GM12878 (cell line): Measurements from ENCODE around the gene CAPSL. TPM values are rescaled to one million over a fixed set of nuclear protein-coding genes. Genes with fewer than 3 reads are reported as not detected.

Source experiments
- ATAC-seq: fragments of 200-7000 bp; cut with Tn5 transposase; 3 replicates; pipeline ENCODE4 v1.9.1; 2020; ENCODE audit warnings: mild to moderate bottlenecking, moderate library complexity
- BruUV-seq: library from RNA; stranded (reverse); fragments of 400-500 nt; replicated peaks from 2 replicates; lab custom pipeline; 2021; lab: Mats Ljungman, UMichigan
- CTCF ChIA-PET: fragments of 300-600 bp; sonication (Branson Sonifier 250); formaldehyde crosslinking; extraction: SDS; loops from one replicate; lab custom pipeline; 2021; ENCODE audit warnings: inconsistent platforms; lab: Yijun Ruan, JAX
- POLR2A ChIA-PET: fragments of 350-600 bp; formaldehyde crosslinking; extraction: SDS; loops from one replicate; lab custom pipeline; 2021; ENCODE audit warnings: inconsistent platforms; lab: Charles Lee
- RAD21 ChIA-PET: fragments of 300-600 bp; sonication (Branson Sonifier 250); formaldehyde crosslinking; loops from one replicate; lab custom pipeline; 2023; ENCODE audit warnings: antibody characterized with exemption; ENCODE audit not compliant: unreplicated experiment; lab: Charles Lee
- SMC1A ChIA-PET: fragments of 300-600 bp; sonication (Branson Sonifier 250); formaldehyde crosslinking; loops from one replicate; lab custom pipeline; 2023; ENCODE audit not compliant: unreplicated experiment, uncharacterized antibody; lab: Charles Lee
- DNase-seq: peaks from one replicate; pipeline ENCODE4 v3.0.0-alpha.2; 2011; ENCODE audit warnings: low read depth, low spot score
- FAIRE-seq: peaks from 3 replicates; lab custom pipeline; 2011; peaks lifted over from hg19 to GRCh38; lab: Jason Lieb, UNC
- H2AFZ ChIP-seq: 2 replicates; pipeline ENCODE4 v1.6.0; 2011; ENCODE audit warnings: low read depth, low read length, control low read depth; ENCODE audit not compliant: control insufficient read depth
- H3K27ac ChIP-seq: 2 replicates; pipeline ENCODE4 v1.5.1; 2011; ENCODE audit warnings: control low read depth; ENCODE audit not compliant: control insufficient read depth, insufficient read depth
- H3K27me3 ChIP-seq, 2 experiments: replicated peaks in 1 of 2; 2 replicates each; pipeline versions ENCODE4 v1.6.0 to v1.6.1; 2011; ENCODE audit warnings: low read length in 1 of 2; ENCODE audit not compliant: control insufficient read depth in 2 of 2, insufficient read depth in 2 of 2
- H3K36me3 ChIP-seq, 2 experiments: 2 replicates each; pipeline ENCODE4 v1.5.1; 2011; ENCODE audit warnings: low read length in 1 of 2; ENCODE audit not compliant: control insufficient read depth in 2 of 2, insufficient read depth in 2 of 2
- H3K4me1 ChIP-seq: 2 replicates; pipeline ENCODE4 v1.6.1; 2011; ENCODE audit warnings: mild to moderate bottlenecking, low read length, moderate library complexity, mixed read lengths; ENCODE audit not compliant: control insufficient read depth, insufficient read depth
- H3K4me2 ChIP-seq: 2 replicates; pipeline ENCODE4 v1.6.0; 2011; ENCODE audit warnings: control low read depth; ENCODE audit not compliant: control insufficient read depth, insufficient read depth
- H3K4me3 ChIP-seq: fragments of 200-600 bp; sonication (generic); 2 replicates; pipeline ENCODE4 v1.5.1; 2016
- H3K79me2 ChIP-seq: 2 replicates; pipeline ENCODE4 v1.6.0; 2011; ENCODE audit warnings: low read length; ENCODE audit not compliant: control insufficient read depth, insufficient read depth
- H3K9ac ChIP-seq: 2 replicates; pipeline ENCODE4 v1.8.0; 2011; ENCODE audit warnings: low read length, control low read depth, mixed read lengths; ENCODE audit not compliant: control insufficient read depth, insufficient read depth
- H3K9me3 ChIP-seq: replicated peaks from 3 replicates; pipeline ENCODE4 v1.5.1; 2011; ENCODE audit warnings: mild to moderate bottlenecking, low read length; ENCODE audit not compliant: control insufficient read depth, insufficient read depth
- H4K20me1 ChIP-seq: 2 replicates; pipeline ENCODE4 v1.6.0; 2011; ENCODE audit not compliant: control insufficient read depth, insufficient read depth
- ASH2L ChIP-seq: fragments of 300-600, 200-600 bp; sonication (generic); IDR thresholded peaks from 2 replicates; pipeline ENCODE4 v1.6.1; 2017; ENCODE audit warnings: low read depth, mild to moderate bottlenecking, borderline replicate concordance
- BCL11A ChIP-seq: IDR thresholded peaks from 2 replicates; pipeline ENCODE4 v1.6.1; 2011; ENCODE audit warnings: low read depth, low read length
- CBX5 ChIP-seq: sonication (generic); IDR thresholded peaks from 2 replicates; pipeline ENCODE4 v1.6.1; 2016; ENCODE audit warnings: low read depth, moderate library complexity, mild to moderate bottlenecking, inconsistent platforms
- CEBPB ChIP-seq, 2 experiments: fragments of 150-350 bp in 1 of 2; IDR thresholded peaks; 2 replicates each; pipeline ENCODE4 v1.6.1; 2012 to 2014; ENCODE audit warnings: low read depth in 2 of 2, low read length in 2 of 2, borderline replicate concordance in 1 of 2, inconsistent platforms in 1 of 2
- CTCF ChIP-seq, 3 experiments: IDR thresholded peaks in 2 of 3; conservative IDR thresholded peaks in 1 of 3; 2 replicates each; pipeline ENCODE4 v1.5.1; 2011; ENCODE audit warnings: low read depth in 3 of 3, low read length in 3 of 3, mild to moderate bottlenecking in 3 of 3, control low read depth in 2 of 3, moderate library complexity in 2 of 3, inconsistent platforms in 1 of 3, mixed read lengths in 1 of 3; ENCODE audit not compliant: control insufficient read depth in 2 of 3, insufficient read depth in 1 of 3; ENCODE audit errors: extremely low read depth in 1 of 3
- HDAC6 ChIP-seq: fragments of 200-600 bp; sonication (generic); IDR thresholded peaks from one replicate; pipeline ENCODE4 v1.8.0; 2017; ENCODE audit warnings: antibody characterized with exemption; ENCODE audit not compliant: unreplicated experiment
- NFYA ChIP-seq: IDR thresholded peaks from 2 replicates; pipeline ENCODE4 v1.6.1; 2011; ENCODE audit warnings: low read depth, mild to moderate bottlenecking, low read length, improper control_type of control experiment, borderline replicate concordance
- PAX8 ChIP-seq: fragments of 450-650 bp; IDR thresholded peaks from 2 replicates; pipeline ENCODE4 v1.6.1; 2017; ENCODE audit warnings: mild to moderate bottlenecking, moderate library complexity
- PRDM15 ChIP-seq: fragments of 450-650 bp; formaldehyde crosslinking; IDR thresholded peaks from 2 replicates; pipeline ENCODE4 v1.4.0; 2020; ENCODE audit warnings: mild to moderate bottlenecking, moderate library complexity
- SKIL ChIP-seq: fragments of 450-650 bp; IDR thresholded peaks from 2 replicates; pipeline ENCODE4 v1.6.1; 2017; ENCODE audit warnings: mild to moderate bottlenecking, low read depth, inconsistent platforms; ENCODE audit not compliant: poor library complexity, severe bottlenecking
- SP1 ChIP-seq: IDR thresholded peaks from one replicate; pipeline ENCODE4 v1.6.1; 2011; ENCODE audit warnings: low read depth, low read length
- TARDBP ChIP-seq: IDR thresholded peaks from 2 replicates; pipeline ENCODE4 v1.6.1; 2016; ENCODE audit warnings: borderline replicate concordance
- ZBED1 ChIP-seq: IDR thresholded peaks from 2 replicates; pipeline ENCODE4 v1.6.1; 2016; ENCODE audit warnings: borderline replicate concordance
- ZZZ3 ChIP-seq: IDR thresholded peaks from 2 replicates; pipeline ENCODE4 v1.6.1; 2011; ENCODE audit warnings: low read depth; ENCODE audit not compliant: control insufficient read depth, insufficient read length
- WGBS: methylation state at CpG from one replicate; pipeline ENCODE4 v1.1.6; 2016; ENCODE audit warnings: low lambda C conversion rate; ENCODE audit not compliant: insufficient replicate concordance, insufficient coverage; ENCODE audit errors: missing lambda C conversion rate; 5-methylcytosine and 5-hydroxymethylcytosine counted together
- in situ Hi-C: fragments of 300-500 bp; cut with MboI; formaldehyde crosslinking; loops from 9 replicates; pipeline ENCODE4 v1.14.3; 2018; ENCODE audit warnings: mixed read lengths
- intact Hi-C: fragments of 100-400 bp; cut with micrococcal nuclease; formaldehyde crosslinking; loops from one replicate; pipeline ENCODE4 v1.14.2; 2022; ENCODE audit not compliant: unreplicated experiment
- polyA plus RNA-seq, 11 experiments: library from polyadenylated mRNA; depleted of rRNA in 4 of 11; unstranded in 6 of 11; stranded (reverse) in 5 of 11; fragments of >200 nt; fragmentation: Nextera tagmentation in 4 of 11; fragmentation: Illumina TruSeq in 1 of 11; extraction: Ambion mirVana in 4 of 11; extraction: Trizol in 1 of 11; gene quantifications; 1 replicate in 1 of 11; 2 replicates in 10 of 11; pipeline versions ENCODE4 v1.2.1 to v1.2.3, GENCODE V29; 2011 to 2016; ENCODE audit warnings: inconsistent platforms in 2 of 11, missing spikeins in 2 of 11, low read depth in 1 of 11
- total RNA-seq, 4 experiments: library from RNA; depleted of rRNA in 3 of 4; stranded (reverse); fragments of >200 nt in 3 of 4; fragmentation: Illumina TruSeq in 1 of 4; extraction: Trizol in 1 of 4; gene quantifications; 2 replicates each; pipeline versions ENCODE4 v1.2.1 to v1.2.3, GENCODE V29; 2013 to 2021
- TF ChIP-seq, protein P1 (sequence below): fragments of 150-350 bp; IDR thresholded peaks from 2 replicates; pipeline ENCODE4 v1.6.1; 2014; ENCODE audit warnings: mild to moderate bottlenecking, low read depth, low read length

The CAPSL gene
- total and polyA plus RNA-seq, 10 of the 15 experiments (the other 5 are each of a cell fraction or from before 2014, with no cell fraction given) = 0.19 to 0.57 (median 0.20) TPM; not detected in 7

GRCh38 chr5:35860686-35861085, 77.7 kb downstream of the CAPSL start:
- H3K4me2 ChIP-seq = no peak overlapping the region
- H2AFZ ChIP-seq = no peak overlapping the region
- H3K9me3 ChIP-seq = no peaks in the 10 kb centered on the region
- intact Hi-C loops = loop anchor here (2.0 kb wide), 1 partner anchor 190 kb away; no protein-coding TSS in a partner anchor
- ChIA-PET RAD21 (interaction anchor here (0.9 to 1.4 kb wide), 4 partner anchors 9 to 64 kb away, joined by 3 to 8 read pairs (median 4); no protein-coding TSS in a partner anchor), CTCF (interaction anchor here (0.7 to 1.1 kb wide), 2 partner anchors 21 to 38 kb away, joined by 4 to 5 read pairs; no protein-coding TSS in a partner anchor), SMC1A (interaction anchor here (1.2 to 15.1 kb wide), 3 partner anchors 9 to 43 kb away, joined by 3 to 238 read pairs (median 7); no protein-coding TSS in a partner anchor), POLR2A (interaction anchor here (0.9 to 3.5 kb wide), 2 partner anchors 39 to 45 kb away, joined by 3 to 23 read pairs; no protein-coding TSS in a partner anchor)
- H3K27me3 ChIP-seq = no peaks in the 10 kb centered on the region
- H3K9ac ChIP-seq = no peak overlapping the region
- 100% methylated on average over 1 of the region's 1 CpG for WGBS
- H3K79me2 ChIP-seq = no peaks in the 10 kb centered on the region
- peaks cover 7% of the 10 kb centered on the region for H3K4me1 ChIP-seq
- H4K20me1 ChIP-seq = no peaks in the 10 kb centered on the region
- no peak for DNase-seq
- no peak for FAIRE-seq
- no TSS peak for BruUV-seq
- H3K4me3 ChIP-seq = no peak overlapping the region
- no peak overlapping the region for H3K27ac ChIP-seq
- no peak for ATAC-seq
- H3K36me3 ChIP-seq = no peaks in the 10 kb centered on the region
- in situ Hi-C loops = no loop called here
- TF ChIP-seq CEBPB (IDR thresholded peaks at IDR 0.05; ENCODE audit: borderline replicate concordance in 1 of 2, low read depth in 2 of 2, low read length in 2 of 2) (no peak), BCL11A (no peak), ZBED1 (no peak), NFYA (no peak), ZZZ3 (no peak), CBX5 (no peak), CTCF (IDR thresholded peaks at IDR 0.05 in 2 of 3, conservative IDR thresholded peaks at IDR 0.05 in 1 of 3; ENCODE audit: control insufficient read depth in 2 of 3, extremely low read depth in 1 of 3, insufficient read depth in 1 of 3, low read depth in 3 of 3, low read length in 3 of 3) (no peak), ASH2L (no peak), PAX8 (no peak), HDAC6 (no peak), SKIL (no peak), PRDM15 (CRISPR knock-in tag) (no peak), TARDBP (no peak), SP1 (no peak)
- TF ChIP-seq, protein P1, sequence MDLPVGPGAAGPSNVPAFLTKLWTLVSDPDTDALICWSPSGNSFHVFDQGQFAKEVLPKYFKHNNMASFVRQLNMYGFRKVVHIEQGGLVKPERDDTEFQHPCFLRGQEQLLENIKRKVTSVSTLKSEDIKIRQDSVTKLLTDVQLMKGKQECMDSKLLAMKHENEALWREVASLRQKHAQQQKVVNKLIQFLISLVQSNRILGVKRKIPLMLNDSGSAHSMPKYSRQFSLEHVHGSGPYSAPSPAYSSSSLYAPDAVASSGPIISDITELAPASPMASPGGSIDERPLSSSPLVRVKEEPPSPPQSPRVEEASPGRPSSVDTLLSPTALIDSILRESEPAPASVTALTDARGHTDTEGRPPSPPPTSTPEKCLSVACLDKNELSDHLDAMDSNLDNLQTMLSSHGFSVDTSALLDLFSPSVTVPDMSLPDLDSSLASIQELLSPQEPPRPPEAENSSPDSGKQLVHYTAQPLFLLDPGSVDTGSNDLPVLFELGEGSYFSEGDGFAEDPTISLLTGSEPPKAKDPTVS = no peak
